Muscle of arm (tissue), 14 donors: ENCODE measurements around the gene CTXND2. TPM values are rescaled to one million over a fixed set of nuclear protein-coding genes. Genes with fewer than 3 reads are reported as not detected.
"Not testable (repeated sequence)": the region's sequence is repeated elsewhere in the genome, so short reads cannot be mapped to it uniquely, and the experiment has no call there.

Experiments used
- DNase-seq: peaks from one replicate; pipeline ENCODE4 v3.0.0-alpha.2; 2013
- long read RNA-seq, 11 donors: transcript quantifications; one replicate each; lab custom pipeline, GENCODE V29; 2026
- polyA plus RNA-seq, 12 donors: library from polyadenylated mRNA; unstranded; fragments of 120-200 nt; gene quantifications; one replicate each; pipeline ENCODE4 v1.2.1, GENCODE V29; 2013; ENCODE audit not compliant: insufficient read length in 12 of 12

CTXND2 gene
- polyA plus RNA-seq = not detected
- long read RNA-seq, donor 1 = 0 reads
- long read RNA-seq, donor 2 = 0 reads
- long read RNA-seq, donor 3 = 0 reads
- long read RNA-seq, donor 4 = 0 reads
- long read RNA-seq, donor 5 = 0 reads
- long read RNA-seq, donor 6 = 0 reads
- long read RNA-seq, donor 7 = 0 reads
- long read RNA-seq, donor 8 = 0 reads
- long read RNA-seq, donor 9 = 0 reads
- long read RNA-seq, donor 10 = 0 reads
- long read RNA-seq, donor 11 = 0 reads

DNA sequence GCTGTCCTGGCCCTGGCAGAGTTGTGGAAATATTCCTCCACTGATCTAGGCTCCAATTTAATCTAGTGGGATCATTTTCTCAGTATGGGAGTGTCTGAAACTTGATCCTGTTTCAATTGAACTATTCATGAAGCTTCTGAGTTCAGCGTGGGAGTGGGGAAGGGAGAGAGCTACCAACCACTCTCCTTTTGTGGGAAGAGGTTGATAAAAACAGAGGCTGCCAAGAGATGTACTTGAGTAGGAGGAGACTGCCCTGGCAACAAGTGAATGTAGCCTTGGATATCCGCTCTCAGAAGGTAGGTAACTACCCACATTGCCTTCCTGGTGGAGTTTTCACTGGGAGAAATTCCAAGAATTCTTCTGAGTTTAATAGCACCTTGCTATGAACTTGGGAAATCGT, at the start of gene CTXND2:
TSS of gene CTXND2 (plus strand) at position 119 of the 400 bp plus-strand sequence. CDS start 25,179 bp downstream, outside the sequence.
- DNase-seq = no peak

DNA sequence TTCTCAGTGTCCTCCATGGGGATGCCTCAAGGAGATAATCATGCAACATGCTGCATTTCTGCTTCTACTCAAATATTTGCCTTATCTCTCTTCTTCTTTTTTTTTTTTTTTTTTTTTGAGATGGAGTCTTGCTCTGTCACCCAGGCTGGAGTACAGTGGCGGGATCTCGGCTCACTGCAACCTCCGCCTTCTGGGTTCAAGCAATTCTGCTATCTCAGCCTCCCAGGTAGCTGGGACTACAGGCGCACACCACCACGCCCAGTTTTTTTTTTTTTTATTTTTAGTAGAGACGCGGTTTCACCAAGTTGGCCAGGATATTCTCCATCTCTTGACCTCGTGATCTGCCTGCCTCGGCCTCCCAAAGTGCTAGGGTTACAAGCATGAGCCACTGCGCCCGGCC, 46.1 kb upstream of the CTXND2 start:
- DNase-seq = not testable (repeated sequence)

DNA sequence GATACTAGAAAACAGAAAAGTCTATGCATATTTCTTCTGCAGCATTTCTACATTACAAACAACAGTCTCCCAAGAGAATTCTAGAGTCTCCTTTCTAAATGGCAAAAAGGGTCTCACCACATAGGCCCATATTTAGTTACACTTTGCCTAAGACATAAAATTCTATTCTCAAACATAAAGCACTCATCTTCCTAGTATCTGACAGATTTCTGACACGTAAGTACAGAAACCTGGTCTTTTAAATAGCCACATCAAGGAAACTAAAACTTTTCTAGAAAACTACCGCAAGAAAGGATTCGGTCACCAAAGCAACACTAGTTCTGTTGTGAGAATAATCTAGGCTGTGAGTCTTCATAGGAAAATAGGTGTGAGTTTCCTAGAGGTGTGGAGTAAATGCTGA, 45.3 kb upstream of the CTXND2 start:
- DNase-seq = no peak

- no peak for DNase-seq
These were observed 44.6 kb upstream of the CTXND2 start for GRCh38 chr1:150842343-150842742.

- DNase-seq = no peak
These were observed 44.0 kb upstream of the CTXND2 start for GRCh38 chr1:150842964-150843363.

- no peak for DNase-seq
These were observed 43.5 kb upstream of the CTXND2 start for GRCh38 chr1:150843474-150843873.

- DNase-seq = no peak
These were observed 40.3 kb upstream of the CTXND2 start for GRCh38 chr1:150846473-150847146.

DNA sequence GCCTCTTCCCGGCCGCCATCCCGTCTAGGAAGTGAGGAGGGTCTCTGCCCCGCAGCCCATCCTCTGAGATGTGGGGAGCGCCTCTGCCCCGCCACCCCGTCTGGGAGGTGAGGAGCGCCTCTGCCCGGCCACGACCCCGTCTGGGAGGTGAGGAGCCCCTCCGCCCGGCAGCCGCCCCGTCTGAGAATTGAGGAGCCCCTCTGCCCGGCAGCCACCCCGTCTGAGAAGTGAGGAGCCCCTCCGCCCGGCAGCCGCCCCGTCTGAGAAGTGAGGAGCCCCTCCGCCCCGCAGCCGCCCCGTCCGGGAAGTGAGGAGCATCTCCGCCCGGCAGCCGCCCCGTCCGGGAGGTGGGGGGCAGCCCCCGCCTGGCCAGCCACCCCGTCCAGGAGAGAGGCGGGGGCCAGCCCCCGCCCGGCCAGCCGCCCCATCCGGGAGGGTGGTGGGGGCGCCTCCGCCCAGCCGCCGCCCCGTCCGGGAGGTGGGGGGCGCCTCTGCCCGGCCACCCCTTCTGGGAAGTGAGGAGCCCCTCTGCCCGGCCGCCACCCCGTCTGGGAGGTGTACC, 36.1 kb upstream of the CTXND2 start:
- not testable (repeated sequence) for DNase-seq

GRCh38 chr1:150852734-150853133, 34.2 kb upstream of the CTXND2 start:
- not testable (repeated sequence) for DNase-seq

DNA sequence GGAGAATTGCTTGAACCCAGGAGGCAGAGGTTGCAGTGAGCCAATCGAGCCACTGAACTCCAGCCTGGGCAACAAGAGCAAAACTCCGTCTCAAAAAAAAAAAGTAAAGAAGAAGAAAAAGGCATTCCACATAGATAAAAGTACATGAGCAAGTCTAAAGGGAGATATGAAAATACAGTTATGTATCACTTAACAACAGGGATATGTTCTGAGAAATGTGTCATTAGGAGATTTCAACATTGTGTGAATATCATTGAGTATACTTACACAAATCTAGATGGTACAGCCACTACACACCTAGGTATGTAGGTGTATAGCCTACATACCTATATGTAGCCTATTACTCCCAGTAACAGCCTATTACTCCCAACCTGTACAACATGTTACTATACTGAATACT, 23.2 kb upstream of the CTXND2 start:
- no peak for DNase-seq

- DNase-seq = not testable (repeated sequence)
These were observed 22.7 kb upstream of the CTXND2 start for GRCh38 chr1:150864200-150864599.

DNA sequence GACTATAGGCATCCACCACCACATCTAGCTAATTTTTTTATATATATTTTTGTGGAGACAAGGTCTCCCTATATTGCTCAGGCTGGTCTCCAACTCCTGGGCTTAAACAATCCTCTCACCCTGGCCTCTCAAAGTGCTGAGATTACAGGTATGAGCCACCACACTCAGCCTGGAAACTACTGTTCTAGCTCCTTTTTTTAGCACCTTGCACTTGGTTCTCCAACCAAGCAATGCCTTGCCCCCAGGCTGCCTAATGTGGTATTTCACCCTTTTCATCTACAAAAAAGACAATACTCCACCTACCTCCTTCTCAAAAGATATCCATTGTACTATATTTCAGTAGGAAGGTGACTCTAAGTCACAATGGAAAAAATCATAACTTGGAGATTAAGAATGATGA, 17.3 kb upstream of the CTXND2 start:
- no peak for DNase-seq

DNA sequence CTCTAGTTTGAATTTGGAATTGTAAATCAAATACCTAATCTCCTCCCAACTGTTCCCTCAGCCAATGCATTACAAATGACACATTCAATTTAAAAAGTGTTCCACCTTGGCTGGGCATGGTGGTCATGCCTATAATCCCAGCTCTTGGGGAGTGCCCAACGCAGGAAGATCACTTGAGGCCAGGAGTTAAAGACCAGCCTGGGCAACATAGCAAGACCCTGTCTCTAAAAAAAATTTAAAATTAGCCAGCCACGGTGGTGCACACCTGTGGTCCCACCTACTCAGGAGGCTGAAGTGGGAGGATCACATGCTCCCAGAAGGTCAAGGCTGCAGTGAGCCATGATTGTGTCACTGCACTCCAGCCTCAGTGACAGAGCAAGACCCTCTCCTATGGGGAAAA, 14.4 kb upstream of the CTXND2 start:
- no peak for DNase-seq

- DNase-seq = no peak
These were observed 13.4 kb upstream of the CTXND2 start for GRCh38 chr1:150873521-150873920.

DNA sequence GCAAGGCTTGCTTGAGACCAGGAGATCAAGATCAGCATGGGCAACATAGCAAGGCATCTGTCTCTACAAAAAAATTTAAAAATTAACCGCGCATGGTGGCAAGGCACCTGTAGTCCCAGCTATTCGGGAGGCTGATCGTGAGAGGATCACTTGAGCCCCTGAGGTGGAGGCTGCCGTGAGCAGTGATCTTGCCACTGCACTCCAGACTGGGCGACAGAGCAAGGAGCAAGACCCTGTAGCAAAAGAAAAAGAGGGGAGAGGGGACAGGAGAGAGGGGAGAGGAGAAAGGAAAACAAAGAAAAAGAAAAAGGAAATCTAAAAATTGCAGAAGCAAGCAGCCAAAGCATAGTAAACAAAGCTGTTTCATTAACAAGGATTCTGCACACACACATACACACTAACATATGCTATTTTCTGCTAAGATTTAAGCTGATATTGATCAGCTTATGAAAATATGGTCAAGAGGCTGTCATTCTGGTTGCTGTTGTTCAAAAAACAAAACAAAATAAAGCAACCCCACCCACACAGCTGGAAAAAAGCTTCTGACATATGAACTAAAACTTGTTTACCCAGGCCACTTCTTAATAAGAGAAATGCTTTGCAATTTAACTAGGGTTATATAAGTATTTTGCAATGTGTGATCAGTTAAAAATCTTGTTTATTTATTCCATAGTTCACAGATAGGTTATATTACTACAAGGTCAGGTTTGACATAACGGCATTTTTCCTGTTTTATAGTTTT, 12.3 kb upstream of the CTXND2 start:
- no peak for DNase-seq

DNA sequence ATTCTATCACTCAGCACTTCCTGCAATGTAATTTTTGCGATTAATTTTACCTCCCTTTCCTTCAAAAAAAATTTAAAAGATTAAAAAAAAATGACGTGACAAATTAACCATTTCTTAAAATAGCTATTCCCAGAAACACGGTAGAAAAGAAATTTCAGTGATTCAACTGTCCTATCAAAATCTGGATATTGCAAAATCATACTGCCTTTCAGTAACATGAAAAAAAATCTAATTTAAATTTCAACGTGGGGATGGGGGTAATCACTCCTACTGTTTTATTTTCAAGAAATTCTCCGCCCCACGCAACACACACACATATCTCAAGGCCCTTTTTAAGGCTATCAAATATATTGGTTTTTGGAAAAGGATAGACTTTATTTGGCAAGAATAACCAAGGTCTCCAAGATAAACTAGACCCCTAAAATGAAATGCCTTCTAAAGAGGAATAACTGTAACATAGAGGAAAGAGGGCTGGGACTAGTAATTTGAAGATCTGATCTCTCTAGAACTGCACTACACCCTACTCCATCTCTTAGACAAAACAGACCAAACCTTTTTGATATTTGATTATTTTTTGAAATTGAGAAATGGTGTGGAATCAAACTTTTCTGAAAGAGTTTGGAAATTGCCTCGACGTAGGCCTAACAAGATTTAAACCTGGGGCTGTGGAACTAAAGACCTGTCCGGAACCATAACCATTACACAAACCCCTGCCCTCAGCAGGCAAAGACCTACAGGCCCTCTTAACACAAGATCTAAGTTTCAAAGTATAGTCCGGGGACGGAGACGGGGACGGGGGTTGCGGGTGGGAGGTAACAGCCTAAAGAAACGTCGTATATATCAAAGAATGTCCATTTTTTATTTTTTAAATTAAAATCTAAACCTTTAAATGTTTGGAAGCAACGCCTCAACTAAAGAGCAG, 11.5 kb upstream of the CTXND2 start:
- DNase-seq = peak; percentile 27

DNA sequence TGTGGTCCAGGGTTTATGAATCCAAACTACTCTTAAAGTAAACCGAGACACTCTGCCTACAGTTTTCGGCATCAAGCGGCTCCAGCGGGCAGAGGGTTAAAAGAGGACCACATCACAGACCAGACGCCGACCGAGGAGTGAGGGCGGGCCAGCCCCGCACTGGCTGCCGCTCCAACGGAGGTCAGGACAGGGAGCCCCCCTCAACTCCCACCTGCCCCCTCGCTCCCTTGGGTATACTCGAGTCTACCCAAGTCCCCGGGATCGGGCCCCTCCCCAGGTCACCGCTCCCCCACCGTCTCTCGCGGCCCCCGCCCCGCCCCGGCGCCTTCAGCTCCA, 10.8 kb upstream of the CTXND2 start:
- DNase-seq = peak; percentile 75

GRCh38 chr1:150878931-150879330, 8.0 kb upstream of the CTXND2 start:
- DNase-seq = not testable (repeated sequence)

GRCh38 chr1:150881331-150882070, 5.4 kb upstream of the CTXND2 start:
- DNase-seq = no peak

- not testable (repeated sequence) for DNase-seq
These were observed 3.8 kb upstream of the CTXND2 start for GRCh38 chr1:150883121-150883520.

DNA sequence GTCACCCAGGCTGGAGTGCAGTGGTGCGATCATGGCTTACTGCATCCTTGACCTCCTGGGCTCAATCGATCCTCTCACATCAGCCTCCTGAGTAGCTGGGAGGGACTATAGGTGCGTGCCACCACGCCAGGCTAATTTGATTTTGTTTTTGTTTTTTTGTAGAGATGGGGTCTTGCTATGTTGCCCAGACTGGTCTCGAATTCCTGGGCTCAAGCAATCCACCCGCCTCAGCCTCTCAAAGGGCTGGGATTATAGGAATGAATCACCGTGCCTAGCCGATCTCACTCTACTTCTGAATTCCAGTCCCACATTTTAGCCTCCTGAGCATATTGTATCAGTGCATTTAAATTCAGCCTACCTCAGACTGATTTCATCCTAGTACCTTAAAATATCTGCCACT, 1.8 kb downstream of the CTXND2 start:
- no peak for DNase-seq
